Skeletal muscle satellite cell (primary cell): Measurements from ENCODE around the gene HMCN1.

Source experiments
- H3K27me3 ChIP-seq: 2 replicates; pipeline ENCODE4 v1.7.0; 2013; ENCODE audit warnings: low read length; ENCODE audit not compliant: control insufficient read depth, insufficient read depth
- H3K36me3 ChIP-seq: 2 replicates; pipeline ENCODE4 v1.7.0; 2013; ENCODE audit warnings: mild to moderate bottlenecking, control low read depth, low read length; ENCODE audit not compliant: insufficient read depth
- H3K4me1 ChIP-seq: 2 replicates; pipeline ENCODE4 v1.7.0; 2013; ENCODE audit warnings: low read length; ENCODE audit not compliant: control insufficient read depth, insufficient read depth
- H3K4me2 ChIP-seq: 2 replicates; pipeline ENCODE4 v1.7.0; 2013; ENCODE audit warnings: mild to moderate bottlenecking, low read length
- H3K4me3 ChIP-seq: 2 replicates; pipeline ENCODE4 v1.7.0; 2013; ENCODE audit warnings: low read length
- H3K9ac ChIP-seq: 2 replicates; pipeline ENCODE4 v1.7.0; 2013; ENCODE audit warnings: mild to moderate bottlenecking, low read depth, low read length, moderate library complexity
- H3K9me3 ChIP-seq: replicated peaks from 2 replicates; pipeline ENCODE4 v1.7.0; 2013; ENCODE audit warnings: mild to moderate bottlenecking, control low read depth, low read length

The HMCN1 gene

GRCh38 chr1:185956881-185957280 is 222.7 kb downstream of the HMCN1 start:
- Histone ChIP-seq H3K27me3 (peaks cover 10% of the 10 kb centered on the region), H3K9ac (no peak overlapping the region), H3K4me3 (no peak overlapping the region), H3K4me1 (no peaks in the 10 kb centered on the region), H3K36me3 (no peaks in the 10 kb centered on the region), H3K9me3 (no peaks in the 10 kb centered on the region), H3K4me2 (no peak overlapping the region)

GRCh38 chr1:185957441-185958363 is 223.5 kb downstream of the HMCN1 start:
- Histone ChIP-seq H3K4me3 (no peak overlapping the region), H3K4me1 (no peaks in the 10 kb centered on the region), H3K4me2 (no peak overlapping the region), H3K9ac (no peak overlapping the region), H3K36me3 (no peaks in the 10 kb centered on the region), H3K27me3 (peaks cover 14% of the 10 kb centered on the region), H3K9me3 (no peaks in the 10 kb centered on the region)

- H3K27me3 ChIP-seq, result peaks cover 20% of the 10 kb centered on the region
- H3K9ac ChIP-seq, result no peak overlapping the region
- no peaks in the 10 kb centered on the region for H3K36me3 ChIP-seq
- H3K4me3 ChIP-seq, result no peak overlapping the region
- no peaks in the 10 kb centered on the region for H3K4me1 ChIP-seq
- H3K4me2 ChIP-seq, result no peak overlapping the region
- H3K9me3 ChIP-seq, result no peaks in the 10 kb centered on the region
Observed at GRCh38 chr1:185960422-185961321, 226.5 kb downstream of the HMCN1 start.

- Histone ChIP-seq H3K9ac (no peak overlapping the region), H3K36me3 (no peaks in the 10 kb centered on the region), H3K9me3 (no peaks in the 10 kb centered on the region), H3K4me3 (no peak overlapping the region), H3K4me1 (no peaks in the 10 kb centered on the region), H3K27me3 (peaks cover 26% of the 10 kb centered on the region), H3K4me2 (no peak overlapping the region)
Observed at GRCh38 chr1:185961664-185962063, 227.5 kb downstream of the HMCN1 start.

GRCh38 chr1:185964946-185965345 is 230.8 kb downstream of the HMCN1 start:
- Histone ChIP-seq H3K9ac (no peak overlapping the region), H3K27me3 (peaks cover 34% of the 10 kb centered on the region), H3K4me1 (peaks cover 10% of the 10 kb centered on the region), H3K9me3 (no peaks in the 10 kb centered on the region), H3K4me3 (no peak overlapping the region), H3K4me2 (no peak overlapping the region), H3K36me3 (no peaks in the 10 kb centered on the region)

GRCh38 chr1:185965870-185966269 is 231.7 kb downstream of the HMCN1 start:
- no peak overlapping the region for H3K4me2 ChIP-seq
- peaks cover 12% of the 10 kb centered on the region for H3K4me1 ChIP-seq
- no peaks in the 10 kb centered on the region for H3K9me3 ChIP-seq
- H3K9ac ChIP-seq, result no peak overlapping the region
- no peaks in the 10 kb centered on the region for H3K36me3 ChIP-seq
- no peak overlapping the region for H3K4me3 ChIP-seq
- H3K27me3 ChIP-seq, result peaks cover 34% of the 10 kb centered on the region

GRCh38 chr1:185966471-185966870 is 232.3 kb downstream of the HMCN1 start:
- no peaks in the 10 kb centered on the region for H3K9me3 ChIP-seq
- H3K4me3 ChIP-seq, result no peak overlapping the region
- H3K27me3 ChIP-seq, result peaks cover 34% of the 10 kb centered on the region
- H3K4me1 ChIP-seq, result peaks cover 17% of the 10 kb centered on the region
- no peak overlapping the region for H3K4me2 ChIP-seq
- no peak overlapping the region for H3K9ac ChIP-seq
- no peaks in the 10 kb centered on the region for H3K36me3 ChIP-seq

GRCh38 chr1:185969028-185969427 is 234.8 kb downstream of the HMCN1 start:
- no peaks in the 10 kb centered on the region for H3K36me3 ChIP-seq
- H3K27me3 ChIP-seq, result peaks cover 31% of the 10 kb centered on the region
- H3K4me3 ChIP-seq, result no peak overlapping the region
- no peak overlapping the region for H3K9ac ChIP-seq
- H3K9me3 ChIP-seq, result no peaks in the 10 kb centered on the region
- H3K4me2 ChIP-seq, result peak overlapping the region; percentile 5
- peaks cover 40% of the 10 kb centered on the region for H3K4me1 ChIP-seq

- Histone ChIP-seq H3K27me3 (peaks cover 27% of the 10 kb centered on the region), H3K9me3 (no peaks in the 10 kb centered on the region), H3K9ac (no peak overlapping the region), H3K36me3 (no peaks in the 10 kb centered on the region), H3K4me1 (peaks cover 45% of the 10 kb centered on the region), H3K4me2 (peak overlapping the region; percentile 5), H3K4me3 (no peak overlapping the region)
Observed at GRCh38 chr1:185969524-185969991, 235.4 kb downstream of the HMCN1 start.

GRCh38 chr1:185971688-185972087 is 237.5 kb downstream of the HMCN1 start:
- Histone ChIP-seq H3K4me3 (no peak overlapping the region), H3K4me2 (peak overlapping the region; percentile 49), H3K4me1 (peaks cover 46% of the 10 kb centered on the region), H3K9me3 (no peaks in the 10 kb centered on the region), H3K36me3 (no peaks in the 10 kb centered on the region), H3K9ac (no peak overlapping the region), H3K27me3 (peaks cover 19% of the 10 kb centered on the region)

GRCh38 chr1:185972096-185972850 is 238.1 kb downstream of the HMCN1 start:
- Histone ChIP-seq H3K9ac (no peak overlapping the region), H3K4me3 (no peak overlapping the region), H3K4me2 (peak overlapping the region; percentile 55), H3K9me3 (no peaks in the 10 kb centered on the region), H3K36me3 (no peaks in the 10 kb centered on the region), H3K4me1 (peaks cover 46% of the 10 kb centered on the region), H3K27me3 (peaks cover 19% of the 10 kb centered on the region)
